ENCODE results near the gene CENPT.

The CENPT gene, protein sequence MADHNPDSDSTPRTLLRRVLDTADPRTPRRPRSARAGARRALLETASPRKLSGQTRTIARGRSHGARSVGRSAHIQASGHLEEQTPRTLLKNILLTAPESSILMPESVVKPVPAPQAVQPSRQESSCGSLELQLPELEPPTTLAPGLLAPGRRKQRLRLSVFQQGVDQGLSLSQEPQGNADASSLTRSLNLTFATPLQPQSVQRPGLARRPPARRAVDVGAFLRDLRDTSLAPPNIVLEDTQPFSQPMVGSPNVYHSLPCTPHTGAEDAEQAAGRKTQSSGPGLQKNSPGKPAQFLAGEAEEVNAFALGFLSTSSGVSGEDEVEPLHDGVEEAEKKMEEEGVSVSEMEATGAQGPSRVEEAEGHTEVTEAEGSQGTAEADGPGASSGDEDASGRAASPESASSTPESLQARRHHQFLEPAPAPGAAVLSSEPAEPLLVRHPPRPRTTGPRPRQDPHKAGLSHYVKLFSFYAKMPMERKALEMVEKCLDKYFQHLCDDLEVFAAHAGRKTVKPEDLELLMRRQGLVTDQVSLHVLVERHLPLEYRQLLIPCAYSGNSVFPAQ

GRCh38 chr16:67847064-67847861, at the start of gene CENPT:
Gene CENPT (minus strand): TSS chr16:67847693. CDS start chr16:67833859, 13,834 bp downstream.
- DNase-seq = no peak

DNA sequence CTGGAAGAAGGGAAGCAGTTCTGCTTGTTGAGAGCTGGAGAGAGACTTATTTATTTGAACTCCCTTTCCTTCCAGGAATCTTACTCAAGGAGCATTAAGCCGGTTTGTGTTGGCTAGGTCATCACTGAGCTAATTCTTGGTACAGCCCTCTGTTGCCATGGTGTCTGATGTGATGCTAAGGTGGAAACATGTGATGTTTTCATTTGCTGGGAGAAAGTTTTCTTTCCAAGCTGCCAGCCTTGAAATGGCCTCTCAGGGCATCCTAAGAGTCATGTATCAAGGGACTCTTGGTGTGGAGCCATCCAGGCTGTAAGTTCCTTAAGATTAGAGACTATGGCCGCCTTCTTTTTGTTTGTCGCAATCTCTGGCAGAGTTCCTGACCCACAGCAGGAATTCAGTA, 49.7 kb upstream of the CENPT start:
- no peak for DNase-seq

GRCh38 chr16:67893743-67894399, 46.4 kb upstream of the CENPT start:
- DNase-seq = no peak

DNA sequence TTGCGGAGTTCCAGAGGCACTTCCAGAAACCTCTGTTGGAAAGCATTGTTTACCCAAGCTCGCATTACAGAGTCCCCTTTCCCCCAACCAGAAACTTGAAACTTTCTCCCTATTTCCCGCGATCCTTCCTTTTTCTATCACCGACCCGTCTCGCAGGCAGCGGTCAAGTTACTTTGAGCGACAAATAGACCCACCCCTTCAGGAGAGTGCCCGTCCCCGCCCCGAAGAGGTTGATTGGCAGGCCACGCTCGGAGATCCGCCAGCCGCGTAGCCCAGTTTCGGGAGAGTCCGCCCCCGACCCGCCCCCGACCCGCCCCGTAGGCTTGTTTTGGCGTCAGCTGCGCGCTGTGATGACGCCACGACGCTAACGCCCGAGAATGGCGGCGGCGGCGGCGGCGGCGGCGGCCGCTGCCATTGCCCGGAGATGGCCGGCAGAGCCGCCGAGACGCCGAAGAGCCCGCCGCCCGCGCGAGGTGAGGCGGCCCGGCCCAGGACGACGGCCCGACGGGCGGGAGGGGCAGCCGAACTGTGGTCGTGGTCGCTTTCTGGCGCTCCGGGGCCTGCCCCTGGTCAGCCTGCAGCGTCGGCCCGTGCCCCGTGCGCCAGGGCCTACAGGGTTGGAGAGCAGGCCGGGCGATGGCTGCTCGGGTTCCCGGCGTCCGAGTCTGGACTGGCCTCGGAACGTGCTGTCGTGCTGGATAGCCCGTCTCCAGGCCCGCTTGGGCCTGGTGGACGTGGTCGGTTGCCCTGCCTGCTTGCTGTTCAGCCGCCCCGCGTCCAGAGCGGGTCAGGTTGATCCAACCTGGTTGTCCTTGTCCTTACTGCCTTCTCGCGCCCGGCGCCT, 45.6 kb upstream of the CENPT start, which contains the start of gene PSKH1:
TSS of gene PSKH1 (plus strand) at position 356 of the 844 bp plus-strand sequence. CDS start 15,496 bp downstream, outside the sequence.
- peak; percentile 98 for DNase-seq

GRCh38 chr16:67892375-67892774, 44.9 kb upstream of the CENPT start:
- DNase-seq = no peak

DNA sequence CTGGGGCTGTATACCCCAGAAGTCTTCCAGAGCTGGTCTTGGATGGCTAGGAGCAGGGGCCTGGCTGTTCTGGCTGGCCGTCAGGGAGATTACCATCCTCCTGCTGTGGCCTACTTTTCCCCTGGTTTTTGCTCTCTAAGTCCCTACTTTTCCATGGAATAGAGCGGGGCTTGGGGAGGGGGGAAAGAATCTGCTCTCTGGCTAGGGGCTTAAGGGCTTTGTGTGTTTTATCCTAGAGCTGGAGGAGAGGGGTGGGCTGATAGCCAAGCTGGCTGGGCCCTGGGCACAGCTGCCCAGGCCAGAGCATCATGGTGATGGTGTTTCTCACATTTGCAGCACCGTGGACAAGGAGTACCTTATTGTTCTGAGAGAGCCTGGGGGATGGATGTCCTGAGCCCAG, 40.8 kb upstream of the CENPT start:
- DNase-seq = no peak

DNA sequence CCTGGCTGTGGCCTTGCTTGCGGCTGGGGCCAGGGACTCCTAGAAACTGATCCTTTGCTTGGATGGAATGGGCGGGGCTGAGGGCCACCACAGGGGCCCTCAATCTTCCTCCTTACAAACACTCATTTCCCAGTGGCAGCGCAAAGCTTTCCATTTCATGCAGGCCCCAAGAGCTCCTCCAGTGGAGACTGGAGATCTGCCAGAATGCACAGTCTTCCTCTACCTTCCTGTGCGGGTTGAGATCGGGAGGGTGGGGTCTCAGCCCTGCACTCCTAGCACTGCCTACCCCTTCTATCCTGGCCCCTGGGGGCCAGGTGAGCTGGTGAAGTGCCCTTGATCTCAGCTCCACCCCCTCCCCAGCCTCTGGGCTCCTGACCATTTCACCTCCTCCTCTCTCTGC, 38.9 kb upstream of the CENPT start:
- DNase-seq = no peak

- no peak for DNase-seq
Observed at GRCh38 chr16:67885976-67886375, 38.5 kb upstream of the CENPT start.

GRCh38 chr16:67885545-67885944, 38.1 kb upstream of the CENPT start:
- no peak for DNase-seq

GRCh38 chr16:67884684-67885083, 37.2 kb upstream of the CENPT start, which contains the start of gene NRN1L:
Gene NRN1L (plus strand): TSS chr16:67884885. CDS start chr16:67884904, 19 bp downstream.
- DNase-seq = no peak

DNA sequence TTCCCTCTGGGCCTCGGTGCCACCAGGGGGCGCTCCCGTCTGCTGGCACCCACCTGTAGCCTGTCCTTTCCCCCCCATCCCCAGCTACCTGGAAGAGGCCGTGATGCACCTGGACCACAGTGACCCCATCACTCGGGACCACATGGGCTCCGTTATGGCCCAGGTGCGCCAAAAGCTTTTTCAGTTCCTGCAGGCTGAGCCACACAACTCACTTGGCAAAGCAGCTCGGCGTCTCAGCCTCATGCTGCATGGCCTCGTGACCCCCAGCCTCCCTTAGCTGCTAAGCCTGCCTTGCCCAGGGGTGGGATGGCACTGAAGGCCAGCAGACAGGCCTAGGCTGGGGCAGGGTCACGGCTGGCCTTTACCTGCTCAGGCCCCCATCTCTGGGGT, 36.4 kb upstream of the CENPT start:
- DNase-seq = peak; percentile 90

GRCh38 chr16:67883146-67883871, 35.8 kb upstream of the CENPT start:
- no peak for DNase-seq

DNA sequence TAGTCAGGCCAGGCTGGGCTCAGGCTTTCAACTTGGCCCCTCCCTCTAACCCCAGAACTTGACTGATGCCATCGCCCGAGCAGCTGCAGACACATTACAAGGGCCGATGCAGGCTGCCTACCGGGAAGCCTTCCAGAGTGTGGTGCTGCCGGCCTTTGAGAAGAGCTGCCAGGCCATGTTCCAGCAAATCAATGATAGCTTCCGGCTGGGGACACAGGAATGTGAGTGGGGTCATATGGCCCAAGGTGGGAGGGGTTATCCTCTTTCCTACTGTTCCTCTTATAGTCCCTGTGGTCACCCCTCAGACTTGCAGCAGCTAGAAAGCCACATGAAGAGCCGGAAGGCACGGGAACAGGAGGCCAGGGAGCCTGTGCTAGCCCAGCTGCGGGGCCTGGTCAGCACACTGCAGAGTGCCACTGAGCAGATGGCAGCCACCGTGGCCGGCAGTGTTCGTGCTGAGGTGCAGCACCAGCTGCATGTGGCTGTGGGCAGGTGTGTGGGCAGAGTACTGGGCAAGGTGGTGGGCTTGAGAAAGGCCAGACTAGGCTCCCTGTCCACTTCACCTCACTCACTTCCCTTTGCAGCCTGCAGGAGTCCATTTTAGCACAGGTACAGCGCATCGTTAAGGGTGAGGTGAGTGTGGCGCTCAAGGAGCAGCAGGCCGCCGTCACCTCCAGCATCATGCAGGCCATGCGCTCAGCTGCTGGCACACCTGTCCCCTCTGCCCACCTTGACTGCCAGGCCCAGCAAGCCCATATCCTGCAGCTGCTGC, 35.1 kb upstream of the CENPT start:
- DNase-seq = no peak

- DNase-seq = no peak
Observed at GRCh38 chr16:67881621-67882161, 34.2 kb upstream of the CENPT start.

- DNase-seq = no peak
Observed at GRCh38 chr16:67880584-67880983, 33.1 kb upstream of the CENPT start.

DNA sequence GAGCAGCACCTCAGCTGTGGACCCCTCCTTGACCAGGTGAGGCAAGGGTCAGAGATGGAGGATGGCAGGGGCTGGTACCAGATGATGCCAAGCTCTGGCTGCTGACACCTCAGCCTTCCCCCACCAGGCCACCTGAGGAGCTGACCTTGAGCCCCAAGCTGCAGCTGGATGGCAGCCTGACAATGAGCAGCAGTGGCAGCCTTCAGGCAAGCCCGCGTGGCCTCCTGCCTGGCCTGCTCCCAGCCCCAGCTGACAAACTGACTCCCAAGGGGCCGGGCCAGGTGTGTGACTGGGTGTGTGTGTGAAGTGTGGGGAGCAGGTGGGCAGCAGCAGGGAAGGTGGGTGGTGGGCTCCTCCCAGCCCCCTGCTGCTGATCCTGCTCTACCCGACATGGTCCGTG, 32.4 kb upstream of the CENPT start:
- DNase-seq = no peak

DNA sequence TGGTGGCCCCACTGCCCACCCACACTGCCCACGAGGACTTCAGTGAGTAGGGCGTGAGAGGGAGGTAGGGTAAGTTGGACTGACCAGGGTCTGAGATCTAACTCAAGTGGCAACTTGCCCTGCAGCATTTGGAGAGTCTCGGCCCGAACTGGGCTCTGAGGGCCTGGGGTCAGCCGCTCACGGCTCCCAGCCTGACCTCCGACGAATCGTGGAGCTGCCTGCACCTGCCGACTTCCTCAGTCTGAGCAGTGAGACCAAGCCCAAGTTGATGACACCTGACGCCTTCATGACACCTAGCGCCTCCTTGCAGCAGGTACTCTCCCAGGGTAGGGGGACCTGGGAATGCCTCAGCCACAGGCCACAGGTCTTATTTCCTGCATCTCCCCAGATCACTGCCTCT, 32.0 kb upstream of the CENPT start:
- DNase-seq = no peak

DNA sequence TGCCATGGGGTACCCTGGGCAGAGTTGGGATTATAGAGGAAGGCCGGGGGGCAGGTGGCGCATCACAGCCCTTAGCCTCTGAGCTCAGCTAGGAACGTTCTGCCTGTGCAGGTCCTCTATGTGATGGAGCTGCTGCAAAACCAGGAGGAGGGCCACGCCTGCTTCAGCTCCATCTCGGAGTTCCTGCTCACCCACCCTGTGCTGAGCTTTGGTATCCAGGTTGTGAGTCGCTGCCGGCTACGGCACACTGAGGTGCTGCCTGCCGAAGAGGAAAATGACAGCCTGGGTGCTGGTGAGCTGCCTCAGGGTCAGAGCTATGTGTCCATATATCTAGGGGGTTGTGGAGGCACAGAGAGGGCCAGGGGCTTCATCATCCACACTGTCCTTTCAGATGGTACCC, 31.4 kb upstream of the CENPT start:
- no peak for DNase-seq

- DNase-seq = no peak
Observed at GRCh38 chr16:67878232-67878631, 30.7 kb upstream of the CENPT start.

DNA sequence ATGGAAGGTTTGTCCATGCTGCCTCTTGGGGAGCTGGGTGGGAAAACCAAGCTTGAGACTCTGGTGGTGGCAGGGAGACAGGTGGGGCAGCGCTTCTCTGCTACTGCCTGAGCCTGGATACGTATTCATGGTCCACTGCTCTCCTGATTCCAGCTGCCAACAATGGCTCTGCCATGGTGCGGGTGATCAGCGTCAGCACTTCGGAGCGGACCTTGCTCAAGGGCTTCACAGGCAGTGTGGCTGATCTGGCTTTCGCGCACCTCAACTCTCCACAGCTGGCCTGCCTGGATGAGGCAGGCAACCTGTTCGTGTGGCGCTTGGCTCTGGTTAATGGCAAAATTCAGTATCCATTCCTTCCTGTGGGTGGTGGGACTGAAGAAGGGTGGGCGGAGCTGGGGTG, 29.6 kb upstream of the CENPT start:
- no peak for DNase-seq

All from activated effector memory CD4-positive, alpha-beta T cell treated with anti-CD3 and anti-CD28 coated beads, Interleukin-2, amount 50 U/mL, for 16 hours (primary cell).